ENCODE results near the gene CDH15. TPM values are rescaled to one million over a fixed set of nuclear protein-coding genes. Genes with fewer than 3 reads are reported as not detected.

Gene CDH15
- total RNA-seq, 2 donors from 2014 or later, result 0.64 to 2.7 TPM

- Histone ChIP-seq H3K4me1 (replicated peaks) (no peaks in the 10 kb centered on the region), H3K27ac (no peak overlapping the region), H3K4me3 (no peak overlapping the region), H3K9me3 (no peaks in the 10 kb centered on the region), H3K27me3 (replicated peaks; ENCODE audit: insufficient read depth) (no peaks in the 10 kb centered on the region), H3K36me3 (no peaks in the 10 kb centered on the region)
- intact Hi-C loops (cut with DNase I), result loop anchor here (5.0 to 10.0 kb wide), 3 partner anchors 80 to 398 kb away; partner anchors contain the start of gene SPG7
- WGBS, result 71% methylated on average over 12 of the region's 12 CpGs
- TF ChIP-seq POLR2A (IDR thresholded peaks at IDR 0.05) (no peak), CTCF (IDR thresholded peaks at IDR 0.05) (no peak), POLR2AphosphoS5 (IDR thresholded peaks at IDR 0.05) (no peak)
- DNase-seq (ENCODE audit: low spot score), result no peak
Measured at GRCh38 chr16:89244754-89245153, 73.2 kb downstream of the CDH15 start.

Other genes with a start within 250 kb of the CDH15 start
- gene CBFA2T3, start 194.5 kb upstream of the CDH15 start, total RNA-seq, result 1 to 10 TPM; 4.5 to 8.7 TPM
- gene ACSF3, start 77.9 kb upstream of the CDH15 start, total RNA-seq, result 10 to 100 TPM; 42.1 to 80.5 TPM
- 1 to 10 TPM in 1 of 2 donors, not detected in 1; 4.6 TPM for gene SLC22A31, start 28.8 kb downstream of the CDH15 start, total RNA-seq
- gene ZNF778, start 46.0 kb downstream of the CDH15 start, total RNA-seq, result 10 to 100 TPM; 12.9 to 30.2 TPM